ENCODE results near the gene TBC1D25. TPM values are rescaled to one million over a fixed set of nuclear protein-coding genes. Genes with fewer than 3 reads are reported as not detected.

Gene TBC1D25
- total RNA-seq, 2 experiments from 2014 or later = 7.6 to 11.2 TPM

GRCh38 chrX:48520455-48520854, 19.1 kb upstream of the TBC1D25 start:
- BruUV-seq (replicated peaks) = no TSS peak
- peak overlapping the region; percentile 96 for H3K4me2 ChIP-seq (ENCODE audit: low read length)
- intact Hi-C loops (cut with micrococcal nuclease; ENCODE audit: unreplicated experiment) = loop anchor here (5.0 kb wide), 2 partner anchors 43 to 52 kb away; partner anchors contain the start of genes FTSJ1 and RBM3
- ChIA-PET POLR2A (interaction anchor here (0.7 kb wide), 1 partner anchor 1360 kb away, joined by 3 read pairs; no protein-coding TSS in a partner anchor), CTCF (ENCODE audit: unreplicated experiment) (no interaction called here)
- DNase-seq (ENCODE audit: low spot score) = peak; percentile 29
- TF ChIP-seq EZH2phosphoT487 (IDR thresholded peaks at IDR 0.05; ENCODE audit: borderline replicate concordance, low read depth, low read length) = no peak
- TF ChIP-seq, protein P1, sequence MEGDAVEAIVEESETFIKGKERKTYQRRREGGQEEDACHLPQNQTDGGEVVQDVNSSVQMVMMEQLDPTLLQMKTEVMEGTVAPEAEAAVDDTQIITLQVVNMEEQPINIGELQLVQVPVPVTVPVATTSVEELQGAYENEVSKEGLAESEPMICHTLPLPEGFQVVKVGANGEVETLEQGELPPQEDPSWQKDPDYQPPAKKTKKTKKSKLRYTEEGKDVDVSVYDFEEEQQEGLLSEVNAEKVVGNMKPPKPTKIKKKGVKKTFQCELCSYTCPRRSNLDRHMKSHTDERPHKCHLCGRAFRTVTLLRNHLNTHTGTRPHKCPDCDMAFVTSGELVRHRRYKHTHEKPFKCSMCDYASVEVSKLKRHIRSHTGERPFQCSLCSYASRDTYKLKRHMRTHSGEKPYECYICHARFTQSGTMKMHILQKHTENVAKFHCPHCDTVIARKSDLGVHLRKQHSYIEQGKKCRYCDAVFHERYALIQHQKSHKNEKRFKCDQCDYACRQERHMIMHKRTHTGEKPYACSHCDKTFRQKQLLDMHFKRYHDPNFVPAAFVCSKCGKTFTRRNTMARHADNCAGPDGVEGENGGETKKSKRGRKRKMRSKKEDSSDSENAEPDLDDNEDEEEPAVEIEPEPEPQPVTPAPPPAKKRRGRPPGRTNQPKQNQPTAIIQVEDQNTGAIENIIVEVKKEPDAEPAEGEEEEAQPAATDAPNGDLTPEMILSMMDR (conservative IDR thresholded peaks at IDR 0.05; ENCODE audit: low read length) = no peak
- peaks cover 31% of the 10 kb centered on the region for H3K79me2 ChIP-seq (ENCODE audit: insufficient read depth, low read depth, low read length)
- no peaks in the 10 kb centered on the region for H3K9me3 ChIP-seq (ENCODE audit: low read length)
- no peaks in the 10 kb centered on the region for H4K20me1 ChIP-seq (ENCODE audit: insufficient read depth, low read length)
- peak overlapping the region; percentile 35; the same call in 1 of the 2 replicates for H2AFZ ChIP-seq (ENCODE audit: low read length)
- peak overlapping the region; percentile 95 for H3K27ac ChIP-seq (ENCODE audit: low read depth, low read length, poor library complexity, severe bottlenecking)
- peak overlapping the region; percentile 95 for H3K4me3 ChIP-seq (ENCODE audit: low read depth, low read length, poor library complexity, severe bottlenecking)
- peaks cover 51% of the 10 kb centered on the region for H3K4me1 ChIP-seq (ENCODE audit: insufficient read depth, low read length, poor library complexity, severe bottlenecking)
- no peaks in the 10 kb centered on the region for H3K9me2 ChIP-seq (ENCODE audit: insufficient read depth, low read length)
- H3K36me3 ChIP-seq (ENCODE audit: insufficient read depth, low read length) = peaks cover 18% of the 10 kb centered on the region

- Histone ChIP-seq H3K9me3 (ENCODE audit: low read length) (no peaks in the 10 kb centered on the region), H3K9me2 (ENCODE audit: insufficient read depth, low read length) (no peaks in the 10 kb centered on the region), H3K79me2 (ENCODE audit: insufficient read depth, low read depth, low read length) (peaks cover 31% of the 10 kb centered on the region), H3K4me1 (ENCODE audit: insufficient read depth, low read length, poor library complexity, severe bottlenecking) (peaks cover 51% of the 10 kb centered on the region), H3K4me2 (ENCODE audit: low read length) (peak overlapping the region; percentile 96), H3K4me3 (ENCODE audit: low read depth, low read length, poor library complexity, severe bottlenecking) (peak overlapping the region; percentile 95), H3K36me3 (ENCODE audit: insufficient read depth, low read length) (peaks cover 23% of the 10 kb centered on the region), H2AFZ (ENCODE audit: low read length) (peak overlapping the region; percentile 77; the same call in 1 of the 2 replicates), H3K27ac (ENCODE audit: low read depth, low read length, poor library complexity, severe bottlenecking) (peak overlapping the region; percentile 95), H4K20me1 (ENCODE audit: insufficient read depth, low read length) (no peaks in the 10 kb centered on the region)
- BruUV-seq (replicated peaks) = TSS peak; percentile 88
- ChIA-PET POLR2A (interaction anchor here (0.7 kb wide), 1 partner anchor 1360 kb away, joined by 3 read pairs; no protein-coding TSS in a partner anchor), CTCF (ENCODE audit: unreplicated experiment) (no interaction called here)
- DNase-seq (ENCODE audit: low spot score) = peak; percentile 19
- TF ChIP-seq, protein P1 (conservative IDR thresholded peaks at IDR 0.05; ENCODE audit: low read length) = no peak
- no peak for TF ChIP-seq EZH2phosphoT487 (IDR thresholded peaks at IDR 0.05; ENCODE audit: borderline replicate concordance, low read depth, low read length)
- intact Hi-C loops (cut with micrococcal nuclease; ENCODE audit: unreplicated experiment) = loop anchor here (5.0 kb wide), 2 partner anchors 44 to 51 kb away; partner anchors contain the start of genes FTSJ1 and RBM3
These were observed 18.6 kb upstream of the TBC1D25 start for GRCh38 chrX:48520976-48521352.

All from OCI-LY7 (cell line).